Measurements from ENCODE around the gene KLK7.
A peak's percentile ranks its signal among the peaks of the same experiment; 100 is the strongest.
"Not testable (repeated sequence)": the region's sequence is repeated elsewhere in the genome, so short reads cannot be mapped to it uniquely, and the experiment has no call there.

KLK7 gene

GRCh38 chr19:51010066-51010795 is 26.5 kb upstream of the KLK7 start:
- no peak for DNase-seq

DNA sequence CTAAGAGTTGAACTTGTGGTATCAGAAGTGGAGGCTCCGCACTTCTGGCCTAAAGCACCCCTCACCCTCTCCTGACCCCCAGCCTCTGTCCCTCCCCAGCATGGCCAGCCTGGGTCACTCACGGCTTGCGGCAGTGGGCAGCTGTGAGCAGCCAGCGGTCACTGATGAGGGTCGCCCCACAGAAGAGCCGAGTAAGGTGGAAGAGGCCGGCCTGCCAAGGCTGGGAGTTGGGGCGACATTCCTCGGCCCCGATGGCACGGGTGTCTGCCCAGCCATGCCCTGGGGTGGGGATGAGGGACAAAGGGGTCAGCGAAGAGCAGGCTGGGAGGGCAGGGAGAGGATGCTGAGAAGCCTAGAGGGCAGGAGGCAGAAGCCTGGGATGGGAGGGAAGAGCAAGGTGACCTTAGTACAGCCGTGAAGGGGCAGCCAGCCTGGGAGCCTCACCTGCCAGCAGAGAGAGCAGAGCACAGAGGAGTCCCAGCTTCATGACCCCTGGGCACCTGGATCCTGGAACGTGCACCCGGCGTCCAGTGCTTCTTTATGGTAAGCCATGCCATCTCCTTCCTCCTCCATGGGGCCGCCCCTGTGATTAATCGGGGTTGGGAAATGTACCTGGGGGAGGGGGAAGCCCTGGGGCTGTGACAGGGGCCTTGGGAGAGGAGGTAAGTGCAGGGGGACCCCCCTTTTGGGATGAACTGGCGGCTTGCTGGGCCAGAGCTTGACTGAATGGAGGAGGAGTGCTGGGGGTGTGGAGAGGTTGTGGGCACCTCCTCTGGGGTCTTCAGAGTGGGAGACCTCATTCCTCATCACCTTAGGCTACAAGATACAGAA is 25.6 kb upstream of the KLK7 start:
- DNase-seq, result no peak

GRCh38 chr19:51007488-51007887 is 23.8 kb upstream of the KLK7 start:
- no peak for DNase-seq

DNA sequence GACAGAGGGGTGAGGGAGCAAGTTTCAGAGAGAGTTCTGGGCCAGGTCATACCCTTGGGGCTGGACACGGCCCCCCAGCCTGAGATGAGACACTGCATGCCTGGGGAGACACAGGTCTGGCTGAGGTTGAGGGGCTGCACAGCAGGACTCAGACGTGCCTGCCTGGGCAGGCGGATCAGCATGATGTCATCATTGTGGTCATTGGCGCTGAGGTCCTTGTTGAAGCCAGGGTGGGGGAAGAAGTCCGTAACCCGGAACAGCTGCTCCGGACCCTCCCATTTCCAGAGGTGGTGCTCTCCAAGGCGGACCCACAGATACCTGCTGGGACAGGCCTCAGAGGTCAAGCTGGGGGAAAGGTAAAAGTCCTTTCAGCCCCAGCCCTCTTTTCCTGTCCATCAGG is 22.7 kb upstream of the KLK7 start:
- DNase-seq, result no peak

GRCh38 chr19:51005248-51005647 is 21.5 kb upstream of the KLK7 start:
- DNase-seq, result no peak

- no peak for DNase-seq
These were observed 19.6 kb upstream of the KLK7 start for GRCh38 chr19:51003316-51003715.

DNA sequence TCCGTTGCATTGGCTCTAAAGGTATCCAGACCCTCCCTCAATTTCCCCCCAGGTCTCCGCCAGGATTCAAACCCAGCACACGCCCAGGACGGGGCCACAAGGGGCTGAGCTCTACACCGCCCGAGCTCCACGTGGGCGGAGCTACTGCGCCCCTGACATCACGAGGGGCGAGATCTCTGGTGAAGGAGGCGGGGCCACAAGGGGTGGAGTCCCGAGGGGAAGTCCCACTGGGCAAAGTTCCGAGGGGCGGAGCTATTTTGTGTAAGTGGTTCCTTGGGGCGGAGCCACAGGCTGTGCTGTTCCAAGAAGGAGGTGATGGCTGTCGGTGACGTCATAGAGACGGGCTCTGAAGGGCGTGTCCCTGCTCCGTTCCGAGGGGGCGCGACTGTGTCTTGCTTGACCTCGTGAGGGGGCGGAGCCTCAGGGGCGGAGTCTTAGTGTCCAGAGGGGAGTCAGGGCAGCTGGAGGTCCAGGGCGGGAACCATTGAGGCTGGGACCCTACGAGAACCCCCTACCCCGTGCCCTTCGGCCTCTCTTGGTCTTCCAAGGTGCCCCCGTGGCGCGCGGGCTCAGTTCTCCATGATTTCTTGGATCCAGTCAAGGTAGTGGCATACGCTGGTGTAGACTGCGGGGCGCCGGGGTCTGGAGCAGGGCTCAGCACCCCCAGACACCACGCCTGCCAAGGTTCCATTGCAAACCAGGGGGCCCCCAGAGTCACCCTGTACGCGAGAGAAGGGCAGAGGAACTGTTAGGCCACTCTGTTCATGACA is 19.0 kb upstream of the KLK7 start:
- DNase-seq, result peak; percentile 29

DNA sequence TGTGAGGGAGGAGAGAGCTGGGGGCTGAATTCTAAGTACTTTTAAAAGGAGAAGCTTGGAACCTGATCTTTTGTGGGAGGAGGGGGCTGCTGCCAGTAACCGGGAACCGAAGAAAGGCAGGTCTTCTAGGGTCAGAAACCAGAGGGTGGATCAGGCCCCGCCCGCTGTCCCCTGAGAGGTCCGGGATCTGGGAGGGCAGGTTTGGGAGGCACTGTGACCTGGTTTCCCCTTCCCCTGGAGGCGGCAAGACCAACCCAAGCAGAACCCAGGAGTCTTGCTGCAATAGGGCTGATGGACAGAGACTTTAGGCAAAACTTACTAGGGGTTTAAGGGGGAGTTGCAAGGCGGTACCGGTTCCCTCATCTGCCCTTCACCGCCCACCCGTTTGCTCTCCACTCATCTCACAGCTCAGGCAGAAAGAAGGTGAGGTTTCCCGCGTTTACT is 18.4 kb upstream of the KLK7 start:
- DNase-seq, result no peak

DNA sequence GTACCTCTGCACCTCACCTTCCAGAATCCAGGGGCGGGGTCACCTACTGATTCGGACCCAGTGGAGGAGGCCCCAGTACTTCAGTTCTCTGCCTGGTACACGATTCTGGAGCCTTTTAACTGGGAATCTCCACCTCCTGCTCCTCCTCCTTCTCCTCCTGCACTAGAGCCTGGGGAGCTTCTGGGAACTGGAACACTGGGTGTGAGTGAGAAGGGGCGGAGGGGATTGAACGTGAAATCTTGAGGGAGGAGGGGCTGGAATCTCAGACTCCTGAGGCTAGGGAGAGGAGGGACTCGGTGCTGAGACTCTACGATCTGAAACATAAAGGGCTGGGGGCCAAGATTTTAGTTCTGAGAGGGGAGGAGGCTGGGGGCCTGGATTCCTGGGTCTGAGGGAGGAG is 17.8 kb upstream of the KLK7 start, which contains the start of gene KLK8:
Gene KLK8 (minus strand): TSS at position 90 of the 400 bp plus-strand sequence. CDS start 437 bp downstream, outside the sequence.
- no peak for DNase-seq

DNA sequence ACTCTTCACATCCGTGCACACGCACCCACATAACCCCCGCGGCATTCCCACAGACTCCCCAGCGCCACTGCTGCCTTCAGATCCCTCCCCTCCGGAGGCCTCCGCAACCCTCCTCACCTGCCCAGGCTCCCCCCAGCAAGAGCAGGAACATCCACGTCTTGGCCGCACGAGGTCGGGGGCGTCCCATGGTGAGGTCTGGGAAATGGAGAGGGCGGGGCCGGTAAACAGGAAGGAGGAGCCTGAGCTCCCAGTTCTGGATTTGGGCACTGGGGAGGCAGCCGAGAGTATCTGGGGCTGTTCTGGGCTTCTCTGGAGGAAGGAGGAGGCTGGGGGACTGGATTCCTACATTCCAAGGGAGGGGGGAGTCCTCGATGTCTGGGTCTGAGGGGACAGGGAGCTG is 17.3 kb upstream of the KLK7 start:
- DNase-seq, result no peak

- no peak for DNase-seq
These were observed 16.7 kb upstream of the KLK7 start for GRCh38 chr19:51000426-51000825.

GRCh38 chr19:50998686-50999085 is 15.0 kb upstream of the KLK7 start:
- no peak for DNase-seq

GRCh38 chr19:50998061-50998460 is 14.3 kb upstream of the KLK7 start:
- DNase-seq, result no peak

DNA sequence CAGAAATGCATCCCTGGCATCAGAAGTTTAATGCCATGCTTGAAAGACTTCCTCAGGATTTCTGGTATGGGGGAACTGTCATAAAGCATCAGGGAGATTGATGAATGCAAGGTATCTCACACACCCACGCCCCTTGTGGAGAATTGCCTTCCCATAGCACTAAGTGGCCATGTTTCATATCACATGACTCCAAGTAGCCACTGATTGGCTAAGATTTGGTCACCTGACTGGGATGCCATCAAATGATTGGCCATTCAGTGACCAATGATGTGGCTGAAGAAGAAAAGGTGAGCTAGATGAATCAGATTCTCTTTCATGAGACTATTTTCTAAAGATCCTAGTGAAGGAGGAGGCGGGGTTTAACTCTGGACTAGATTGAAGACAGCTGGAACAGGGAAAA is 10.4 kb upstream of the KLK7 start:
- DNase-seq, result no peak

DNA sequence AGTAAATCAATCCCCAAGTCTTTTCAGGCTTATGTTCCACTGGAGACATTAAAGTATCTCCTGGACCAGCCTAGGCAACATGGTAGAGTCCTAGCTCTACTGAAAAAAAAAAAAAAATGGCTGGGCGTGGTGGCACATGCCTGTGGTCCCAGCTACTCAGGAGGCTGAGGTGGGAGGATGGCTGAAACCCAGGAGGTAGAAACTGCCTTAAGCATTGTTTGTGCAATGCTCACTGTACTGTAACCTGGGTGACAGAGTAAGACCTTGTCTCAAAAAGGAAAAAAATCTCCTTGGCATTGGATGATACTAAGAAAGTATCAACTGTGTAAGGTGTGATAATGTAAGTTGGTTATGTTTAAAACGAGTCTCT is 8.9 kb upstream of the KLK7 start:
- DNase-seq, result no peak

GRCh38 chr19:50984416-50984815 is 699 bp upstream of the KLK7 start:
- not testable (repeated sequence) for DNase-seq

DNA sequence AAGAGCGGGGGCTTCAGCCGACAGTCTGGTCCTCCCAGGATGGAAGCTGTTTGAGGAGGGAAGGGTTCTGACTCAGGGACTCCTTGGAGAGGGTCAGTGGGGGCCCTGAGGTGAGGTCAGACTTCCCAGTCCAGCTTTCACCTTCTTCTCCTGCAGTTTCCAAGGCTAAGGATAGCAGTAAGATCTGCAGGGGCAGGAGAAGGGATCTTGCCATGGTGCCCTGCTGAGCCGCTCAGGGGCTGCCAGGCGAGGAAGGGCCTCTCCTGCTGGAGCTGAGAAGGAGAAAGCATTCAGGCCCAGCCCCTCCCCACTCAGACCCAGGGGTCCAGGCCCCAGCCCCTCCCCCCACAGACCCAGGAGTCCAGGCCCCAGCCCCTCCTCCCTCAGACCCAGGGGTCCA is 1.5 kb downstream of the KLK7 start:
- no peak for DNase-seq

- no peak for DNase-seq
These were observed 2.0 kb downstream of the KLK7 start for GRCh38 chr19:50981587-50982146.

- DNase-seq, result no peak
These were observed 3.5 kb downstream of the KLK7 start for GRCh38 chr19:50980208-50980607.

GRCh38 chr19:50979758-50980157 is 4.0 kb downstream of the KLK7 start:
- DNase-seq, result no peak

GRCh38 chr19:50978772-50979390 is 4.8 kb downstream of the KLK7 start:
- no peak for DNase-seq

GRCh38 chr19:50977626-50978025 is 6.1 kb downstream of the KLK7 start:
- DNase-seq, result no peak

DNA sequence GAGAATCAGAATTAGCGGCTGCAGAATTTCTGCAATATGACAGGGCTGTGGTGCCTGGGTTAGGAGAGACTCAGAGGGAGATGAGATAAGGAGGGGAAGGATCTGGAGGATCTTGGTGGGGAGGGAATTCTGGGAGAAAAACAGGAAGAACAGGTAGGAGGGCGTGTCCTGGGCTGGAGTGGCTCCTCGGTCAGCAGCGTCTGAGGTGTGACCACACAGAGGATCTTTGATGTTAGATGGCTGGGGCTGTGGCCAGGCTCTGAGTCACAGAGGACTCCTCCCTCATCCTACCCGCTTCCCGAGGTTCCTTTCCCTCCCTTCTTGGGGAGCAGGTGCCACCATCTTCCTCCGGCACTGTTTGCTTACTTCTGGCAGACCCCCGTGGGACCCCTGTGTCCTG is 8.0 kb downstream of the KLK7 start:
- no peak for DNase-seq
